GM19468 (cell line): ENCODE results near the gene TLCD5.

ENCODE experiments used
- ATAC-seq: cut with Tn5 transposase; IDR thresholded peaks from one replicate; pipeline ENCODE4 v1.9.1; 2021; ENCODE audit warnings: mild to moderate bottlenecking, moderate library complexity, moderate number of reproducible peaks; ENCODE audit not compliant: unreplicated experiment; ENCODE audit errors: extremely low read depth

The TLCD5 gene

DNA sequence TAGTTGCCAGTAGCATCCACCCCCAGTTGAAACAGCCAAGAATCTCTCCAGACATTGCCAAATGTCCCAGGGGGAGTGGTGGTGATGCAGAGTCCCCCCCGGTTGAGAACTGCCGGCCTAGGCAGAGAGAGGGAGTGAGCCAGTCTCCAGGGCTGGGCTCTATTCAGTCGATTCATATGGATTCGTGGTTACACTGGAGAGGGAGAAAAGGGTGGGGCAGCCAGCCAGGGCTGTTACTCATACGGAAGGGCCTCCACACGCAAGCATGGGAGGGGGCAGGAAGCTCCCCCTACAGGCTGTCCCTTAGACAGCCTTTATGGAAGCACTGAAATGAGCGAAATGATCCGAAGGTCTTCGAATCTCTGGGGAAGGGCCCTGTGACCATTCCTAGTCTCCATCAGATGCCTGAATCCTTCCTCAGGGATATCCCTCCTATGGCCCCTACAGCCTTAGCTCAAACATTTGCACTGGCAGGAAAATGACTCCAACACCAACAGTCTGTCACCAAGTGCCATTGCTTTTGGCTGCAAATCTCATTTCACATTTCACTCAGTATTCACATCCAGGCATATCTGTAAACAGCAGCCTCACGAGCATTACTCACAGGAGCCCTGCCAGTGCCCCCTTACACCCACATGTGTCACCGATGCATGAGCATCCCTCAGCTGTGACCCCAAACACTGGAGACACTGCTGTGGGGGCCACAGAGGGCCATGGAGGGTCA, 18.4 kb upstream of the TLCD5 start:
- no peak for ATAC-seq

GRCh38 chr11:120307476-120307875, 17.6 kb upstream of the TLCD5 start:
- ATAC-seq: no peak

DNA sequence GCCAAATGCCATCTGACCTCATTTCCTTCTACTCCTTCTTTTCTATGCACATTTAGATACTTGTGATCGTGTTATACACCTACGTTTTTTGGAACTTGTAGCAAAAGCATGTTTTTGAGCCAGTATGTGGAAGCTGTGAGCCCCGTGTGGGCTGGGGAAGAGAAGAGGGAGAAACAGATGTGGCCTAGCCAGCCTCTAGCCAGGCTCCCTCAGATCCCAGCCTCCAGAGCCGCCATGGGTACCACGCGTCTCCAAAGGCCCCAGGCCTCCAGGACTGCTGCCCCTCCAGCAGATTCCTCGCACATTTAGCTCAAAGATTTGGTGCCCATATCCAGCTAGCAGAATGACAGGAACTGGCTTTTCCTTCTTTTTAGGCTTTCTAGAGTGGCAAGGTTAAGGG, 17.0 kb upstream of the TLCD5 start:
- ATAC-seq: no peak

GRCh38 chr11:120310870-120311269, 14.2 kb upstream of the TLCD5 start:
- ATAC-seq: no peak

DNA sequence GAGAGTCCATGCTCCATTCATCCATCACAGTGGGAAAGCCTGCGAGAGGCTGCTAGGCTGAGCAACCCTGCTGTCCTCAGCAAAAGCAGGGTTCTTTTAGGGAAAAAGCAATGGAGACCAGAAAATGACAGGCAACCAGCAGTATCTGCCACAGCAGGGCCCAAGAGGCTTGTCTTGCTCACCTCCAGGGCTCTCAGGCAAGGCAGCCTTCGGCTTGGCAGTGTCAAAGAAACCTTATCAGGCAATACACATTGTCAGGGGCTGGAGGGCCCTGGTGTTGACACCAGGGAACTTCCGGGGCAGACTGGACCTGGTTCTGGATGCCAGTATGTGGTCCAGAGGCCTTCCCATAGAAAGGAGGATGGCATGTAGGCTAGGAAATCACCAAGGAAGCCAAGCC, 10.2 kb upstream of the TLCD5 start:
- no peak for ATAC-seq

DNA sequence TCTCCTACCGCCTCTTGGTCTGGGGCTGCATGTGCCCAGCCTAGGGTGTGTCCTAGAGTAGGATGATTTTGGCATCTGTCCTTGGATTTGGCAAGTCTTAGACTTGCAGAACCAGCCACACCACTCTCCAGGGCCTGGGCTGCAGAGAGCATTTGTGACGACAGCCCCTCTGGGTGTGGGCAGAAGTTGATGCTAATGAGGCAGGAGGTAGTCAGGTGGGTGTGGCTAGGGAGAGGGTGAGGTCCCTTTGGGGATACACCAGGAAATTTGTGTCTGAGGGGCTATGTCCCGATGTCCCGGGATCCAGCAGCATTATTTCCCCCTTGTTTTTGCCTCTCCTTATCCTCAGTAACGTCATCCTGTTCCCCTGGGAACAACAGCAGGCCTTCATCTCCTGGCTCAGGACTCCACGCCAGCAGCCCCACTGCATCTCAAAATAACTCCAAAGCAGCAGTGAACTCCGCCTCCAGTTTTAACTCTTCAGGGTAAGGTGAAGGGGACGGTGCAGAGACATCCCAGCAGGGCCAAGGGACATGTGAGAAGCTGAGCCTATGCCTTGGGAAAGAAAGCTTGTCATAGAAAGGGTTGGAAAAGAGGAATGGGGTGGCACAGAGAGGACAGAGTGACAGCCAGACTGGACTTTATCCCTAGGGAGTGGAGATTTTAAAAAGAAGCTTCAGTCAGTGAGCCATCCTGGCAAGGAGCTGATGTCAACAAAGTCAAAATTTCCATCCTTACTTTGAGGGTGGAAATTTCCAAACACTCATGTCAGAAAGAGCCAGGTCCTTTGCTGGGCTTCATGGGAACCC, 8.0 kb upstream of the TLCD5 start:
- no peak for ATAC-seq

GRCh38 chr11:120317689-120318480, 7.2 kb upstream of the TLCD5 start:
- ATAC-seq: no peak

GRCh38 chr11:120318906-120319305, 6.2 kb upstream of the TLCD5 start:
- no peak for ATAC-seq

DNA sequence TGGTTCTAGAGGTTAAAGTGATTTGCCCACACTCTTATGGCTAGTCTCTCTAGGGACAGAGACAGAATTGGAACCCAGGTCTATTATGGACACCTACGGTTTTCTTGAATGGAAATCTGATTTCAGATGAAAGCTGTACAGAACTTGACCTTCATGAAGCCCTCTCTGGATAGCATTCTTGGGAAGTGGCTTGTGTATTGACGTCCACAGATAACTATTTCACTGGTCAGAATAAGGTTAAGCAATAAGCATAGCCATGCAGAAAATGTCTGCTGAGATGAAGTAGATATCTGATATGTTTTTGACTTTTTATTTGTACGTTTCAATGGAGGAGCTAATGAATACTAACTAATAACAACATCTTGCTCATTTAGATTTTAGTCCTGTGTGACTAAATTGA, 1.1 kb downstream of the TLCD5 start:
- ATAC-seq: no peak

DNA sequence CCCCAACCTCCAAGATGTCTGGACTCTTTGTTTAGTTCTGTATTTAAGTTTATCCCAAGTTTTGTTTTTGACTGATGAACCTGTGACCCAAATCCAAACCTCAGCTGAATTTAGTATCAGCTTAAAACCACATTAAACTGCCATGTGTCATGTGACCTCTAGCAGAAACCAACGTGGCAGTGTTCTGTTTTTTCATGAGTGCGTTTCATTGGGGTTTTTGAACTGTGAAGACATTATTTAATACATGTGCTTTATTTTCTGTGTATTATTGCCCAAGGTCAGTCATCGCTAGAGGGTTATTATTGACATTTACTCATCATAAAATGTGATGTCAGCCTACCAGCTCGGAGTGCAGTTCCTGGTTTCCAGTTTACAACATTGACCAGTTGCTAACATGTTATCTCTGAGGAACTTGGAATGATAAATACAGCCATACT, 1.8 kb downstream of the TLCD5 start:
- no peak for ATAC-seq

DNA sequence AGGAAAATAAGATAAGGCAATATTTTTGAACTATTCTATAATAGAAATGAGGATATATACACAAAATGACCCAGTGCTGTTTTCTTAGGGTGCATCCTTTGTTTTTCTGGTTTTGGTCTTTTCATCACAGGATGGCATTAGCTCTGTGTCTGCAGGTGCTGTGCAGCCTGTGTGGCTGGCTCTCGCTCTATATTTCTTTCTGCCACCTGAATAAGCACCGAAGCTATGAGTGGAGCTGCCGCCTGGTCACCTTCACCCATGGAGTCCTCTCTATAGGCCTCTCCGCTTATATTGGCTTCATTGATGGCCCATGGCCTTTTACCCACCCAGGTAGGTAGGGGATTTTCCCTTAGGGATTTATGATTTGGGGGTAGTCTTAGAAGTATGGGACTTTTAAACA, 2.2 kb downstream of the TLCD5 start:
- no peak for ATAC-seq

DNA sequence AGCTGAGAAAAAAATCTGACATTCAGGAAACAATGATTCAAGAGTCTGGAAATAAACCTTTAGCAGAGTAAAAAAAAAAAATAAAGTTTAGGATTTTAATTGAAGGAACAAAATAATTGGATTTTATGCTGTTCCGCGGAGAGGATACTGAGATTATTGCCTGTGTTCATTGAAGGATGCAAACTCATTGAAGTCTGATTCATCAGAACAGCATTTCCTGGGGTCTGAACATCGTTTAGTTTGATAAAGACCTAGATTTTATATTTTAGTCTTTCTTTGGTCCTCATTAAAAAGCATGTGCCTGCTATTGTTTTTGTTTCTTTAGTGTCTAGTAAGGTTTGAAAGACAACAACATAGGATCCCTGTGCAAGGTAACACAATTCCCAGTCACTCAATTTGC, 4.5 kb downstream of the TLCD5 start:
- ATAC-seq: no peak

DNA sequence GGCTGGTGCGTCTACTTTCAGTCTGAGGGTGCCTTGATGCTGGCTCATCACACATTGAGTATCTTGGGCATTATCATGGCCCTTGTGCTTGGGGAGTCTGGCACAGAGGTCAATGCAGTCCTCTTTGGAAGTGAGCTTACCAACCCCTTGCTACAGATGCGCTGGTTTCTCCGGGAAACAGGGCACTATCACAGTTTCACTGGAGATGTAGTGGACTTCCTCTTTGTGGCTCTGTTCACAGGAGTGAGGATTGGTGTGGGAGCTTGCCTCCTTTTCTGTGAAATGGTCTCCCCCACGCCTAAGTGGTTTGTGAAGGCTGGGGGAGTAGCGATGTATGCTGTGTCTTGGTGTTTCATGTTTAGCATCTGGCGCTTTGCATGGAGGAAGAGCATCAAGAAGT, 4.9 kb downstream of the TLCD5 start:
- ATAC-seq: no peak

- no peak for ATAC-seq
Observed at GRCh38 chr11:120331301-120331996, 6.3 kb downstream of the TLCD5 start.

GRCh38 chr11:120332822-120333716, 8.0 kb downstream of the TLCD5 start:
- ATAC-seq: no peak

DNA sequence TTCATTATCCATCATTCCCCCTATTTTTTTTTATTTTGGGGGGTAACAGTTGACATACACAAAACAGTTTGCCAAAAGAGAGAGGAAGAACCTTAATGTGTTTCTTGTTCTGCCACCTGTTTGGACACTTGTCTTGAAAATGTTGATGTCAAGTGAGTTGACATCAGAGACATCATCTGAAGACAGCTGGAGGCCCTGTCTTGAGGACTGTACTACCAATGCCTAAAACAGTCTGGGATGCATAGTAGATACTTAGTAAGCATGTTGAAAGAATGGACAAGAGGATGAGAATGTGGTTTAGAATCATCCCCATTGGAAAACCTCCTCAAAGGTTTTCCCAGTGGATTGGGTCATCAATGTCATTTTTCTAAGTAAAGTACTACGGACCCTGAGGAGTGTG, 8.7 kb downstream of the TLCD5 start:
- ATAC-seq: no peak

- ATAC-seq: no peak
Observed at GRCh38 chr11:120334332-120334731, 9.2 kb downstream of the TLCD5 start.

GRCh38 chr11:120334894-120335462, 9.9 kb downstream of the TLCD5 start:
- ATAC-seq: no peak

- ATAC-seq: peak; percentile 7
Observed at GRCh38 chr11:120335556-120335907, 10.4 kb downstream of the TLCD5 start.
